Lung microvascular endothelial cell (primary cell): ENCODE measurements around the gene CT45A7. TPM values are rescaled to one million over a fixed set of nuclear protein-coding genes. Genes with fewer than 3 reads are reported as not detected.
"Not testable (repeated sequence)": the region's sequence is repeated elsewhere in the genome, so short reads cannot be mapped to it uniquely, and the experiment has no call there.

ENCODE experiments used
- DNase-seq, 2 donors: peaks; one replicate each; pipeline versions ENCODE4 v3.0.0 to v3.0.0-alpha.2; 2010; ENCODE audit warnings: low read depth in 2 of 2
- total RNA-seq: library from RNA; depleted of rRNA; stranded (reverse); fragments of >200 nt; gene quantifications from 2 replicates; pipeline ENCODE4 v1.2.1, GENCODE V29; 2014

CT45A7 gene, protein sequence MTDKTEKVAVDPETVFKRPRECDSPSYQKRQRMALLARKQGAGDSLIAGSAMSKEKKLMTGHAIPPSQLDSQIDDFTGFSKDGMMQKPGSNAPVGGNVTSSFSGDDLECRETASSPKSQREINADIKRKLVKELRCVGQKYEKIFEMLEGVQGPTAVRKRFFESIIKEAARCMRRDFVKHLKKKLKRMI
- not detected in 2 replicates for total RNA-seq

DNA sequence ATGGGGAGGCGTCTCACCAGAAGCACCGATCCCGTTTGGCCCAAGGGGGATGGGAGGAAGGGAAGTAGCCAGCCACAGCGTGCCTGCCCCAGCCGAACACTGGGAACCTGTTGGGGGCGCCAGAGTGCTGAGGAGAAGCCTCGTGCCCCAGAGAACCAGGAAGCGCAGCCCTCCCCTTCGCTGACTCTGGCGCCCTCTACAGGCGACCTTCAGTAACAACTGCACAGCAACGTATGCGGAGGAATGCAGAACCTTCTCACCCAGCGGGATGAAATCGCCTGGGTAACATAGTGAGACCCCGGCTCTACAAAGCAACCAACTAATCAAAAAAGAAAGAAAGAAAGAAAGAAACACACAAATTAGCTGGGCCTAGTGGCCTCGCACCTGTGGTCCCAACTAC, at the start of gene CT45A7:
Gene CT45A7 (minus strand): TSS at position 101 of the 400 bp plus-strand sequence. CDS start 3,747 bp downstream, outside the sequence.
- not testable (repeated sequence) for DNase-seq

DNA sequence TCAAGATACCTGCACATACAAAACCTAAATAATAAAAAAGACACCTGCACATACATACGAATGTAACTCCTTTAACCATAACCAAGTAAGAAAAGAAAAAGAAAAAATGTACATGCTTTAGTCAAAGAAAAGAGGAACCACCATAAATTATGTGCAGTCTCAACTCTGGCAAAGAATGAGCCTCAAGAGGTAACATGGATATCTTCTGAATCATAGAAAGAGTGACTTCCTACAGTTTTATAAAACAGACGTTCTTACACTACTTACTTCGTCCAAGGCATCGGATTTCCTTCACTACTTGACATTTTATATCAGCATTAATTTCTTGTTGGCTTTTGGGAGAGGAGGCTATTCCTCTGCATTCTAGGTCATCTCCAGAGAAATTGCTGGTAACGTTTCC, 45.7 kb upstream of the CT45A7 start:
- DNase-seq, result not testable (repeated sequence)

DNA sequence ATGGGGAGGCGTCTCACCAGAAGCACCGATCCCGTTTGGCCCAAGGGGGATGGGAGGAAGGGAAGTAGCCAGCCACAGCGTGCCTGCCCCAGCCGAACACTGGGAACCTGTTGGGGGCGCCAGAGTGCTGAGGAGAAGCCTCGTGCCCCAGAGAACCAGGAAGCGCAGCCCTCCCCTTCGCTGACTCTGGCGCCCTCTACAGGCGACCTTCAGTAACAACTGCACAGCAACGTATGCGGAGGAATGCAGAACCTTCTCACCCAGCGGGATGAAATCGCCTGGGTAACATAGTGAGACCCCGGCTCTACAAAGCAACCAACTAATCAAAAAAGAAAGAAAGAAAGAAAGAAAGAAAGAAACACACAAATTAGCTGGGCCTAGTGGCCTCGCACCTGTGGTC, 34.6 kb upstream of the CT45A7 start, which contains the start of gene CT45A9:
Gene CT45A9 (minus strand): TSS at position 101 of the 400 bp plus-strand sequence. CDS start 3,751 bp downstream, outside the sequence.
- DNase-seq, result not testable (repeated sequence)

DNA sequence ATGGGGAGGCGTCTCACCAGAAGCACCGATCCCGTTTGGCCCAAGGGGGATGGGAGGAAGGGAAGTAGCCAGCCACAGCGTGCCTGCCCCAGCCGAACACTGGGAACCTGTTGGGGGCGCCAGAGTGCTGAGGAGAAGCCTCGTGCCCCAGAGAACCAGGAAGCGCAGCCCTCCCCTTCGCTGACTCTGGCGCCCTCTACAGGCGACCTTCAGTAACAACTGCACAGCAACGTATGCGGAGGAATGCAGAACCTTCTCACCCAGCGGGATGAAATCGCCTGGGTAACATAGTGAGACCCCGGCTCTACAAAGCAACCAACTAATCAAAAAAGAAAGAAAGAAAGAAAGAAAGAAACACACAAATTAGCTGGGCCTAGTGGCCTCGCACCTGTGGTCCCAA, 17.4 kb upstream of the CT45A7 start, which contains the start of gene CT45A8:
Gene CT45A8 (minus strand): TSS at position 101 of the 400 bp plus-strand sequence. CDS start 3,755 bp downstream, outside the sequence.
- not testable (repeated sequence) for DNase-seq

DNA sequence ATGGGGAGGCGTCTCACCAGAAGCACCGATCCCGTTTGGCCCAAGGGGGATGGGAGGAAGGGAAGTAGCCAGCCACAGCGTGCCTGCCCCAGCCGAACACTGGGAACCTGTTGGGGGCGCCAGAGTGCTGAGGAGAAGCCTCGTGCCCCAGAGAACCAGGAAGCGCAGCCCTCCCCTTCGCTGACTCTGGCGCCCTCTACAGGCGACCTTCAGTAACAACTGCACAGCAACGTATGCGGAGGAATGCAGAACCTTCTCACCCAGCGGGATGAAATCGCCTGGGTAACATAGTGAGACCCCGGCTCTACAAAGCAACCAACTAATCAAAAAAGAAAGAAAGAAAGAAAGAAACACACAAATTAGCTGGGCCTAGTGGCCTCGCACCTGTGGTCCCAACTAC, 17.2 kb downstream of the CT45A7 start, which contains the start of gene CT45A2:
Gene CT45A2 (minus strand): TSS at position 101 of the 400 bp plus-strand sequence. CDS start 3,747 bp downstream, outside the sequence.
- DNase-seq, result not testable (repeated sequence)

DNA sequence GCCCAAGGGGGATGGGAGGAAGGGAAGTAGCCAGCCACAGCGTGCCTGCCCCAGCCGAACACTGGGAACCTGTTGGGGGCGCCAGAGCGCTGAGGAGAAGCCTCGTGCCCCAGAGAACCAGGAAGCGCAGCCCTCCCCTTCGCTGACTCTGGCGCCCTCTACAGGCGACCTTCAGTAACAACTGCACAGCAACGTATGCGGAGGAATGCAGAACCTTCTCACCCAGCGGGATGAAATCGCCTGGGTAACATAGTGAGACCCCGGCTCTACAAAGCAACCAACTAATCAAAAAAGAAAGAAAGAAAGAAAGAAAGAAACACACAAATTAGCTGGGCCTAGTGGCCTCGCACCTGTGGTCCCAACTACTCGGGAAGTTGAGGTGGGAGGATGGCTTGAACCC, 34.4 kb downstream of the CT45A7 start, which contains the start of gene CT45A6:
Gene CT45A6 (minus strand): TSS at position 101 of the 400 bp plus-strand sequence. CDS start 3,794 bp downstream, outside the sequence.
- DNase-seq, result not testable (repeated sequence)

DNA sequence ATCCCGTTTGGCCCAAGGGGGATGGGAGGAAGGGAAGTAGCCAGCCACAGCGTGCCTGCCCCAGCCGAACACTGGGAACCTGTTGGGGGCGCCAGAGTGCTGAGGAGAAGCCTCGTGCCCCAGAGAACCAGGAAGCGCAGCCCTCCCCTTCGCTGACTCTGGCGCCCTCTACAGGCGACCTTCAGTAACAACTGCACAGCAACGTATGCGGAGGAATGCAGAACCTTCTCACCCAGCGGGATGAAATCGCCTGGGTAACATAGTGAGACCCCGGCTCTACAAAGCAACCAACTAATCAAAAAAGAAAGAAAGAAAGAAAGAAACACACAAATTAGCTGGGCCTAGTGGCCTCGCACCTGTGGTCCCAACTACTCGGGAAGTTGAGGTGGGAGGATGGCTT, 51.7 kb downstream of the CT45A7 start, which contains the start of gene CT45A5:
Gene CT45A5 (minus strand): TSS at position 101 of the 400 bp plus-strand sequence. CDS start 3,774 bp downstream, outside the sequence.
- DNase-seq, result not testable (repeated sequence)

Other genes with a start within 250 kb of the CT45A7 start
- not detected in 2 replicates for gene CT45A1, start 123.6 kb downstream of the CT45A7 start, total RNA-seq
- not detected in 2 replicates for gene CT45A3, start 69.1 kb downstream of the CT45A7 start, total RNA-seq
- not detected in 2 replicates for gene CT45A5, start 51.8 kb downstream of the CT45A7 start, total RNA-seq
- not detected in 2 replicates for gene CT45A6, start 34.5 kb downstream of the CT45A7 start, total RNA-seq
- not detected in 2 replicates for gene CT45A2, start 17.3 kb downstream of the CT45A7 start, total RNA-seq
- not detected in 2 replicates for gene CT45A8, start 17.3 kb upstream of the CT45A7 start, total RNA-seq
- gene CT45A9, start 34.5 kb upstream of the CT45A7 start, total RNA-seq, result not detected in 2 replicates
- not detected in 2 replicates for gene CT45A10, start 56.2 kb upstream of the CT45A7 start, total RNA-seq
- gene SAGE1, start 56.4 kb upstream of the CT45A7 start, total RNA-seq, result not detected in 2 replicates
- 4.6 and 6.2 TPM in 2 replicates for gene MMGT1, start 136.7 kb upstream of the CT45A7 start, total RNA-seq
- gene SLC9A6, start 148.2 kb upstream of the CT45A7 start, total RNA-seq, result 12.9 and 14.5 TPM in 2 replicates